Stimulated activated CD8-positive, alpha-beta memory T cell treated with anti-CD3 and anti-CD28 coated beads, Interleukin-12 subunit alpha, Interleukin-12 subunit beta, amount 100 ng/mL, for 24 hours (primary cell): ENCODE results near the gene FAM228A.
"Not testable (repeated sequence)": the region's sequence is repeated elsewhere in the genome, so short reads cannot be mapped to it uniquely, and the experiment has no call there.

ENCODE experiments used
- DNase-seq: peaks from one replicate; pipeline ENCODE4 v3.0.0-alpha.2; 2020; ENCODE audit errors: extremely low read depth

FAM228A gene

GRCh38 chr2:24174851-24175277 is at the start of gene FAM228A:
FAM228A (plus strand) TSS chr2:24175053; CDS start chr2:24175481, 428 bp downstream.
- DNase-seq, result no peak

GRCh38 chr2:24125956-24126355 is 48.9 kb upstream of the FAM228A start:
- no peak for DNase-seq

GRCh38 chr2:24132543-24132942 is 42.3 kb upstream of the FAM228A start:
- DNase-seq, result no peak

GRCh38 chr2:24140305-24140704 is 34.5 kb upstream of the FAM228A start:
- DNase-seq, result not testable (repeated sequence)

- no peak for DNase-seq
These were observed 27.5 kb upstream of the FAM228A start for GRCh38 chr2:24147364-24147763.

- no peak for DNase-seq
These were observed 22.2 kb upstream of the FAM228A start for GRCh38 chr2:24152413-24153197.

GRCh38 chr2:24153478-24153877 is 21.4 kb upstream of the FAM228A start:
- no peak for DNase-seq

GRCh38 chr2:24158131-24158530 is 16.7 kb upstream of the FAM228A start:
- no peak for DNase-seq

GRCh38 chr2:24159708-24160107 is 15.1 kb upstream of the FAM228A start:
- DNase-seq, result no peak

- DNase-seq, result no peak
These were observed 14.1 kb upstream of the FAM228A start for GRCh38 chr2:24160761-24161160.

- DNase-seq, result no peak
These were observed 12.4 kb upstream of the FAM228A start for GRCh38 chr2:24162494-24162893.

GRCh38 chr2:24163186-24163585 is 11.7 kb upstream of the FAM228A start:
- no peak for DNase-seq

GRCh38 chr2:24163601-24164000 is 11.3 kb upstream of the FAM228A start:
- DNase-seq, result no peak

GRCh38 chr2:24164416-24164973 is 10.4 kb upstream of the FAM228A start:
- DNase-seq, result no peak

- DNase-seq, result no peak
These were observed 5.8 kb upstream of the FAM228A start for GRCh38 chr2:24169023-24169422.

- DNase-seq, result no peak
These were observed 856 bp downstream of the FAM228A start for GRCh38 chr2:24175631-24176187.

GRCh38 chr2:24176326-24176725 is 1.5 kb downstream of the FAM228A start:
- DNase-seq, result no peak

GRCh38 chr2:24179683-24180082 is 4.8 kb downstream of the FAM228A start:
- no peak for DNase-seq

GRCh38 chr2:24181849-24182248 is 7.0 kb downstream of the FAM228A start:
- DNase-seq, result no peak

- DNase-seq, result no peak
These were observed 7.7 kb downstream of the FAM228A start for GRCh38 chr2:24182507-24182906.

GRCh38 chr2:24183366-24184069 is 8.7 kb downstream of the FAM228A start:
- DNase-seq, result no peak

- DNase-seq, result no peak
These were observed 14.7 kb downstream of the FAM228A start for GRCh38 chr2:24189551-24189950.

GRCh38 chr2:24190503-24190902 is 15.7 kb downstream of the FAM228A start:
- DNase-seq, result no peak
